WTC11 (cell line): Measurements from ENCODE around the gene F5.

Experiments used
- CTCF ChIP-seq: fragments of 200-600 bp; IDR thresholded peaks from 2 replicates; pipeline ENCODE4 v1.8.0; 2022; ENCODE audit warnings: antibody characterized with exemption
- E2F5 ChIP-seq: sonication (generic); formaldehyde crosslinking; IDR thresholded peaks from 2 replicates; pipeline ENCODE4 v1.8.1; 2022; ENCODE audit warnings: mild to moderate bottlenecking, moderate library complexity, missing genetic modification reagents
- EMX1 ChIP-seq: fragments of 250-450 bp; sonication (Bioruptor Pico); IDR thresholded peaks from 2 replicates; pipeline ENCODE4 v1.8.0; 2021; ENCODE audit warnings: mild to moderate bottlenecking
- GABPB1 ChIP-seq: sonication (generic); formaldehyde crosslinking; IDR thresholded peaks from 2 replicates; pipeline ENCODE4 v1.8.1; 2023; ENCODE audit warnings: mild to moderate bottlenecking, missing genetic modification reagents
- GRHL2 ChIP-seq: fragments of 250-450 bp; sonication (Bioruptor Pico); IDR thresholded peaks from 2 replicates; pipeline ENCODE4 v1.8.0; 2022; ENCODE audit warnings: mild to moderate bottlenecking, moderate library complexity; ENCODE audit not compliant: insufficient replicate concordance, severe bottlenecking
- SMAD4 ChIP-seq: sonication (generic); formaldehyde crosslinking; IDR thresholded peaks from 2 replicates; pipeline ENCODE4 v1.8.0; 2022; ENCODE audit warnings: mild to moderate bottlenecking, missing genetic modification reagents
- SP1 ChIP-seq: sonication (generic); formaldehyde crosslinking; conservative IDR thresholded peaks from 2 replicates; pipeline ENCODE4 v1.8.1; 2022; ENCODE audit warnings: missing genetic modification reagents
- ZBTB21 ChIP-seq: sonication (generic); formaldehyde crosslinking; IDR thresholded peaks from 2 replicates; pipeline ENCODE4 v1.8.1; 2023; ENCODE audit warnings: mild to moderate bottlenecking, missing genetic modification reagents, borderline replicate concordance
- ZNF232 ChIP-seq: sonication (generic); formaldehyde crosslinking; IDR thresholded peaks from 2 replicates; pipeline ENCODE4 v1.8.0; 2022; ENCODE audit warnings: mild to moderate bottlenecking, missing genetic modification reagents
- ZNF416 ChIP-seq: fragments of 250-450 bp; sonication (Bioruptor Pico); IDR thresholded peaks from 2 replicates; pipeline ENCODE4 v1.9.0; 2021; ENCODE audit warnings: mild to moderate bottlenecking, inconsistent platforms
- TF ChIP-seq, protein P1 (sequence below): sonication (generic); formaldehyde crosslinking; IDR thresholded peaks from 2 replicates; pipeline ENCODE4 v1.8.0; 2022; ENCODE audit warnings: mild to moderate bottlenecking, missing genetic modification reagents

- TF ChIP-seq GABPB1 (CRISPR knock-in tag) (no peak), GRHL2 (CRISPR knock-in tag) (no peak), SP1 (CRISPR knock-in tag) (no peak), CTCF (no peak), SMAD4 (CRISPR knock-in tag) (no peak), ZBTB21 (CRISPR knock-in tag) (no peak), ZNF232 (CRISPR knock-in tag) (no peak), E2F5 (CRISPR knock-in tag) (no peak), EMX1 (CRISPR knock-in tag) (no peak), ZNF416 (no peak)
- TF ChIP-seq, protein P1, sequence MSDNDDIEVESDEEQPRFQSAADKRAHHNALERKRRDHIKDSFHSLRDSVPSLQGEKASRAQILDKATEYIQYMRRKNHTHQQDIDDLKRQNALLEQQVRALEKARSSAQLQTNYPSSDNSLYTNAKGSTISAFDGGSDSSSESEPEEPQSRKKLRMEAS (CRISPR knock-in tag): no peak
These were observed 1.1 kb downstream of the F5 start for GRCh38 chr1:169585181-169585580.
